Mucosa of descending colon (tissue), 3 donors: ENCODE data around the gene DCAF5. TPM values are rescaled to one million over a fixed set of nuclear protein-coding genes. Genes with fewer than 3 reads are reported as not detected.

ENCODE experiments used
- ATAC-seq: fragments of 200-7000 bp; cut with Tn5 transposase; one replicate; pipeline ENCODE4 v1.9.1; 2020; ENCODE audit warnings: mild to moderate bottlenecking, moderate library complexity
- DNase-seq, 3 donors: peaks; one replicate each; pipeline ENCODE4 v3.0.0-alpha.2; 2020
- H3K36me3 ChIP-seq: fragments of 200-600 bp; one replicate; pipeline ENCODE4 v1.8.0; 2021; ENCODE audit warnings: low read depth, mild to moderate bottlenecking
- H3K4me1 ChIP-seq: fragments of 200-600 bp; one replicate; pipeline ENCODE4 v1.8.0; 2021; ENCODE audit warnings: low read depth, mild to moderate bottlenecking
- H3K4me3 ChIP-seq: fragments of 200-600 bp; one replicate; pipeline ENCODE4 v1.8.0; 2021; ENCODE audit warnings: mild to moderate bottlenecking
- H3K9me3 ChIP-seq: fragments of 200-600 bp; one replicate; pipeline ENCODE4 v1.8.0; 2021; ENCODE audit warnings: mild to moderate bottlenecking
- CTCF ChIP-seq: fragments of 200-600 bp; IDR thresholded peaks from one replicate; pipeline ENCODE4 v1.8.0; 2022; ENCODE audit warnings: antibody characterized with exemption, mild to moderate bottlenecking
- intact Hi-C, 2 donors: fragments of 100-400 bp; cut with DNase I in 1 of 2; cut with micrococcal nuclease in 1 of 2; formaldehyde crosslinking; loops; one replicate each; pipeline versions ENCODE4 v1.11.0 to v1.11.1; 2022; cut with DNase I, micrococcal nuclease
- total RNA-seq, 3 donors: library from RNA; stranded (reverse); fragmentation: NEBNext Ultra II Directional in 2 of 3; extraction: Animal tissue kit (Norgen Biotek cat#: 25700) in 2 of 3; gene quantifications; one replicate each; pipeline versions ENCODE4 v1.2.1 to v1.2.4, GENCODE V29; 2021 to 2023
- donor health status: DM: no; HTN: no; CAD: no; lungs with moderate emphysema.
- donor health status: DM: no; HTN: no; CAD: no.
- donor health status: DM: no; HTN: yes; CAD: no.

Gene DCAF5
- total RNA-seq, 3 donors from 2014 or later: 36.4 to 71.4 (median 46.9) TPM

- TF ChIP-seq CTCF: no peak
- DNase-seq (no peak), ATAC-seq (no peak)
- H3K4me3 ChIP-seq: no peak overlapping the region
- intact Hi-C loops: loop anchor here in 1 of 2 donors (10.0 kb wide), 1 partner anchor 180 kb away; no protein-coding TSS in a partner anchor
- no peaks in the 10 kb centered on the region for H3K4me1 ChIP-seq
- no peaks in the 10 kb centered on the region for H3K36me3 ChIP-seq
- H3K9me3 ChIP-seq: no peaks in the 10 kb centered on the region
Observed at GRCh38 chr14:69094481-69094880, 58.4 kb downstream of the DCAF5 start.

- H3K9me3 ChIP-seq: no peaks in the 10 kb centered on the region
- no peaks in the 10 kb centered on the region for H3K36me3 ChIP-seq
- peak; percentile 35 for ATAC-seq
- DNase-seq: no peak
- H3K4me3 ChIP-seq: no peak overlapping the region
- intact Hi-C loops: loop anchor here in 1 of 2 donors (10.0 kb wide), 1 partner anchor 179 kb away; no protein-coding TSS in a partner anchor
- H3K4me1 ChIP-seq: no peaks in the 10 kb centered on the region
- TF ChIP-seq CTCF: no peak
Observed at GRCh38 chr14:69093631-69094421, 59.1 kb downstream of the DCAF5 start.

- no peaks in the 10 kb centered on the region for H3K4me1 ChIP-seq
- intact Hi-C loops: loop anchor here in 1 of 2 donors (10.0 kb wide), 1 partner anchor 178 kb away; no protein-coding TSS in a partner anchor
- TF ChIP-seq CTCF: no peak
- ATAC-seq (no peak), DNase-seq (no peak)
- H3K4me3 ChIP-seq: no peak overlapping the region
- no peaks in the 10 kb centered on the region for H3K36me3 ChIP-seq
- no peaks in the 10 kb centered on the region for H3K9me3 ChIP-seq
Observed at GRCh38 chr14:69092840-69093422, 60.0 kb downstream of the DCAF5 start.

GRCh38 chr14:69091695-69092094, 61.2 kb downstream of the DCAF5 start:
- no peaks in the 10 kb centered on the region for H3K4me1 ChIP-seq
- intact Hi-C loops: loop anchor here in 1 of 2 donors (10.0 kb wide), 1 partner anchor 177 kb away; no protein-coding TSS in a partner anchor

GRCh38 chr14:69091006-69091405, 61.9 kb downstream of the DCAF5 start:
- H3K4me3 ChIP-seq: no peak overlapping the region
- no peak for TF ChIP-seq CTCF
- intact Hi-C loops: loop anchor here in 1 of 2 donors (10.0 kb wide), 1 partner anchor 176 kb away; no protein-coding TSS in a partner anchor
- ATAC-seq: no peak
- H3K4me1 ChIP-seq: no peaks in the 10 kb centered on the region
- no peaks in the 10 kb centered on the region for H3K36me3 ChIP-seq
- no peaks in the 10 kb centered on the region for H3K9me3 ChIP-seq
- no peak for DNase-seq

More at GRCh38 chr14:69091695-69092094, 61.2 kb downstream of the DCAF5 start:
- no peaks in the 10 kb centered on the region for H3K9me3 ChIP-seq
- H3K4me3 ChIP-seq: no peak overlapping the region
- DNase-seq (no peak), ATAC-seq (no peak)
- H3K36me3 ChIP-seq: no peaks in the 10 kb centered on the region
- no peak for TF ChIP-seq CTCF
